ENCODE data around the gene NFKB1. TPM values are rescaled to one million over a fixed set of nuclear protein-coding genes. Genes with fewer than 3 reads are reported as not detected.

Gene NFKB1
- total and polyA plus RNA-seq, 10 donors = 15.9 to 94.4 (median 55.3) TPM

GRCh38 chr4:102535398-102536082 is 34.4 kb downstream of the NFKB1 start:
- intact Hi-C loops (cut with DNase I; ENCODE audit: low total_unique reads) = no loop called here
- no peak overlapping the region for H3K4me3 ChIP-seq
- H3K27me3 ChIP-seq (replicated peaks in 1 of 7) = no peaks in the 10 kb centered on the region
- H3K4me1 ChIP-seq = peaks cover 0 to 41% (median 8%) of the 10 kb centered on the region in 6 donors
- DNase-seq = no peak
- H3K9me3 ChIP-seq = no peaks in the 10 kb centered on the region
- peaks cover 0 to 60% (median 9%) of the 10 kb centered on the region in 6 donors for H3K36me3 ChIP-seq
- H3K27ac ChIP-seq = no peak overlapping the region
- WGBS, 5 donors = 75 to 84% (median 79%) methylated on average over 4 of the region's 4 CpGs
- TF ChIP-seq CTCF (IDR thresholded peaks at IDR 0.05 in 8 of 11, conservative IDR thresholded peaks at IDR 0.05 in 3 of 11) (no peak), POLR2AphosphoS5 (IDR thresholded peaks at IDR 0.05) (no peak), POLR2A (IDR thresholded peaks at IDR 0.05) (no peak)

- H3K4me3 ChIP-seq = no peak overlapping the region
- intact Hi-C loops (cut with DNase I; ENCODE audit: low total_unique reads) = no loop called here
- H3K9me3 ChIP-seq = no peaks in the 10 kb centered on the region
- H3K27ac ChIP-seq = no peak overlapping the region
- 89 to 96% (median 93%) methylated on average over 3 of the region's 3 CpGs for WGBS, 5 donors
- H3K36me3 ChIP-seq = peaks cover 0 to 57% (median 6%) of the 10 kb centered on the region in 6 donors
- TF ChIP-seq POLR2AphosphoS5 (IDR thresholded peaks at IDR 0.05) (no peak), POLR2A (IDR thresholded peaks at IDR 0.05) (no peak), CTCF (IDR thresholded peaks at IDR 0.05 in 8 of 11, conservative IDR thresholded peaks at IDR 0.05 in 3 of 11) (no peak)
- peaks cover 0 to 44% (median 8%) of the 10 kb centered on the region in 6 donors for H3K4me1 ChIP-seq
- no peaks in the 10 kb centered on the region for H3K27me3 ChIP-seq (replicated peaks in 1 of 7)
- no peak for DNase-seq
These were observed 35.6 kb downstream of the NFKB1 start for GRCh38 chr4:102536768-102537167.

GRCh38 chr4:102537269-102537668 is 36.1 kb downstream of the NFKB1 start:
- 81 to 92% (median 90%) methylated on average over 2 of the region's 2 CpGs for WGBS, 5 donors
- Histone ChIP-seq H3K27me3 (replicated peaks in 1 of 7) (no peaks in the 10 kb centered on the region), H3K4me1 (peaks cover 0 to 49% (median 8%) of the 10 kb centered on the region in 6 donors), H3K9me3 (no peaks in the 10 kb centered on the region), H3K4me3 (no peak overlapping the region), H3K36me3 (peaks cover 0 to 59% (median 7%) of the 10 kb centered on the region in 6 donors), H3K27ac (no peak overlapping the region)
- intact Hi-C loops (cut with DNase I; ENCODE audit: low total_unique reads) = no loop called here
- TF ChIP-seq POLR2A (IDR thresholded peaks at IDR 0.05) = no peak
- TF ChIP-seq POLR2AphosphoS5 (IDR thresholded peaks at IDR 0.05) = no peak
- TF ChIP-seq CTCF (IDR thresholded peaks at IDR 0.05 in 8 of 11, conservative IDR thresholded peaks at IDR 0.05 in 3 of 11) = no peak
- DNase-seq = no peak

- DNase-seq = no peak
- intact Hi-C loops (cut with DNase I; ENCODE audit: low total_unique reads) = no loop called here
- H3K4me1 ChIP-seq = peaks cover 0 to 33% (median 7%) of the 10 kb centered on the region in 6 donors
- TF ChIP-seq POLR2A (IDR thresholded peaks at IDR 0.05) (no peak), POLR2AphosphoS5 (IDR thresholded peaks at IDR 0.05) (peak in 1 of 3 donors; percentile 22), CTCF (IDR thresholded peaks at IDR 0.05 in 8 of 11, conservative IDR thresholded peaks at IDR 0.05 in 3 of 11) (no peak)
- no peaks in the 10 kb centered on the region for H3K9me3 ChIP-seq
- no peak overlapping the region for H3K4me3 ChIP-seq
- no peaks in the 10 kb centered on the region for H3K27me3 ChIP-seq (replicated peaks in 1 of 7)
- peaks cover 0 to 72% (median 10%) of the 10 kb centered on the region in 6 donors for H3K36me3 ChIP-seq
- H3K27ac ChIP-seq = no peak overlapping the region
- WGBS, 5 donors = 45 to 61% (median 54%) methylated on average over 4 of the region's 4 CpGs
These were observed 40.5 kb downstream of the NFKB1 start for GRCh38 chr4:102541697-102542096.
